K562 (cell line): ENCODE data around the gene ACSBG1. TPM values are rescaled to one million over a fixed set of nuclear protein-coding genes. Genes with fewer than 3 reads are reported as not detected.

Experiments
- CAMTA2 ChIP-seq: fragments of 250-450 bp; sonication (Bioruptor Pico); conservative IDR thresholded peaks from 2 replicates; pipeline ENCODE4 v1.5.1; 2022
- CHD4 ChIP-seq: fragments of 200-600 bp; sonication (generic); IDR thresholded peaks from 3 replicates; pipeline ENCODE4 v1.6.1; 2012; ENCODE audit warnings: low read depth, mild to moderate bottlenecking, mixed read lengths, low read length, inconsistent platforms; ENCODE audit not compliant: insufficient read depth, insufficient replicate concordance, poor library complexity, severe bottlenecking
- FOXK1 ChIP-seq: sonication (generic); formaldehyde crosslinking; IDR thresholded peaks from 2 replicates; pipeline ENCODE4 v1.8.0; 2022; ENCODE audit warnings: missing genetic modification reagents, mild to moderate bottlenecking, borderline replicate concordance
- GABPA ChIP-seq: fragments of 200-800 bp; sonication (Bioruptor generic); conservative IDR thresholded peaks from 2 replicates; pipeline ENCODE4 v1.6.1; 2016; ENCODE audit warnings: low read depth, missing genetic modification characterization, missing compliant biosample characterization
- GTF2E2 ChIP-seq: fragments of 200-800 bp; sonication (Bioruptor generic); IDR thresholded peaks from 2 replicates; pipeline ENCODE4 v1.6.1; 2016; ENCODE audit warnings: missing genetic modification characterization, missing compliant biosample characterization
- HDAC2 ChIP-seq: fragments of 450-650 bp; IDR thresholded peaks from 2 replicates; pipeline ENCODE4 v1.6.1; 2016; ENCODE audit warnings: mild to moderate bottlenecking
- NUFIP1 ChIP-seq: fragments of 450-650 bp; IDR thresholded peaks from 2 replicates; pipeline ENCODE4 v1.6.1; 2018; ENCODE audit not compliant: partially characterized antibody
- RUNX1 ChIP-seq: sonication (generic); IDR thresholded peaks from 2 replicates; pipeline ENCODE4 v1.6.1; 2016; ENCODE audit warnings: antibody characterized with exemption, low read depth
- SMARCA4 ChIP-seq: fragments of 450-650 bp; IDR thresholded peaks from 2 replicates; pipeline ENCODE4 v1.6.1; 2016
- SRF ChIP-seq, 2 experiments: fragments of 250-450, 450-650 bp in 1 of 2; sonication (Bioruptor Pico) in 1 of 2; sonication (generic) in 1 of 2; formaldehyde crosslinking; IDR thresholded peaks; 2 replicates each; pipeline versions ENCODE4 v1.5.0 to v1.5.1; 2020 to 2022; ENCODE audit warnings: mild to moderate bottlenecking in 1 of 2, missing genetic modification reagents in 1 of 2
- ZKSCAN8 ChIP-seq: fragments of 200-800 bp; sonication (Bioruptor generic); IDR thresholded peaks from 2 replicates; pipeline ENCODE4 v1.6.1; 2016; ENCODE audit warnings: missing genetic modification characterization, missing compliant biosample characterization
- polyA plus RNA-seq, 8 experiments: library from polyadenylated mRNA; depleted of rRNA in 4 of 8; stranded (reverse) in 5 of 8; unstranded in 3 of 8; fragments of >200 nt; fragmentation: Nextera tagmentation in 2 of 8; fragmentation: Illumina TruSeq in 1 of 8; extraction: Ambion mirVana in 2 of 8; extraction: Trizol in 1 of 8; gene quantifications; 2 replicates each; pipeline versions ENCODE4 v1.2.1 to v1.2.3, GENCODE V29; 2011 to 2014; ENCODE audit warnings: inconsistent platforms in 1 of 8, missing spikeins in 1 of 8
- total RNA-seq, 7 experiments: library from RNA; depleted of rRNA in 6 of 7; stranded (reverse); fragments of >200 nt in 6 of 7; fragmentation: Illumina TruSeq in 2 of 7; extraction: Trizol in 2 of 7; gene quantifications; 2 replicates each; pipeline versions ENCODE4 v1.2.1 to v1.2.3, GENCODE V29; 2011 to 2021; ENCODE audit warnings: low replicate concordance in 1 of 7
- TF ChIP-seq, protein P1 (sequence below): fragments of 200-600 bp; sonication (generic); IDR thresholded peaks from one replicate; pipeline ENCODE4 v1.6.1; 2012; ENCODE audit warnings: mild to moderate bottlenecking, low read depth, low read length, inconsistent platforms
- TF ChIP-seq, protein P2 (sequence below): fragments of 250-450 bp; sonication (Bioruptor Pico); IDR thresholded peaks from 2 replicates; pipeline ENCODE4 v1.5.0; 2020; ENCODE audit warnings: mild to moderate bottlenecking

The ACSBG1 gene
- total and polyA plus RNA-seq, 9 of the 15 experiments (the other 6 are each of a cell fraction or from before 2014, with no cell fraction given), result 0.36 to 6.4 (median 2.5) TPM

- TF ChIP-seq, protein P1, sequence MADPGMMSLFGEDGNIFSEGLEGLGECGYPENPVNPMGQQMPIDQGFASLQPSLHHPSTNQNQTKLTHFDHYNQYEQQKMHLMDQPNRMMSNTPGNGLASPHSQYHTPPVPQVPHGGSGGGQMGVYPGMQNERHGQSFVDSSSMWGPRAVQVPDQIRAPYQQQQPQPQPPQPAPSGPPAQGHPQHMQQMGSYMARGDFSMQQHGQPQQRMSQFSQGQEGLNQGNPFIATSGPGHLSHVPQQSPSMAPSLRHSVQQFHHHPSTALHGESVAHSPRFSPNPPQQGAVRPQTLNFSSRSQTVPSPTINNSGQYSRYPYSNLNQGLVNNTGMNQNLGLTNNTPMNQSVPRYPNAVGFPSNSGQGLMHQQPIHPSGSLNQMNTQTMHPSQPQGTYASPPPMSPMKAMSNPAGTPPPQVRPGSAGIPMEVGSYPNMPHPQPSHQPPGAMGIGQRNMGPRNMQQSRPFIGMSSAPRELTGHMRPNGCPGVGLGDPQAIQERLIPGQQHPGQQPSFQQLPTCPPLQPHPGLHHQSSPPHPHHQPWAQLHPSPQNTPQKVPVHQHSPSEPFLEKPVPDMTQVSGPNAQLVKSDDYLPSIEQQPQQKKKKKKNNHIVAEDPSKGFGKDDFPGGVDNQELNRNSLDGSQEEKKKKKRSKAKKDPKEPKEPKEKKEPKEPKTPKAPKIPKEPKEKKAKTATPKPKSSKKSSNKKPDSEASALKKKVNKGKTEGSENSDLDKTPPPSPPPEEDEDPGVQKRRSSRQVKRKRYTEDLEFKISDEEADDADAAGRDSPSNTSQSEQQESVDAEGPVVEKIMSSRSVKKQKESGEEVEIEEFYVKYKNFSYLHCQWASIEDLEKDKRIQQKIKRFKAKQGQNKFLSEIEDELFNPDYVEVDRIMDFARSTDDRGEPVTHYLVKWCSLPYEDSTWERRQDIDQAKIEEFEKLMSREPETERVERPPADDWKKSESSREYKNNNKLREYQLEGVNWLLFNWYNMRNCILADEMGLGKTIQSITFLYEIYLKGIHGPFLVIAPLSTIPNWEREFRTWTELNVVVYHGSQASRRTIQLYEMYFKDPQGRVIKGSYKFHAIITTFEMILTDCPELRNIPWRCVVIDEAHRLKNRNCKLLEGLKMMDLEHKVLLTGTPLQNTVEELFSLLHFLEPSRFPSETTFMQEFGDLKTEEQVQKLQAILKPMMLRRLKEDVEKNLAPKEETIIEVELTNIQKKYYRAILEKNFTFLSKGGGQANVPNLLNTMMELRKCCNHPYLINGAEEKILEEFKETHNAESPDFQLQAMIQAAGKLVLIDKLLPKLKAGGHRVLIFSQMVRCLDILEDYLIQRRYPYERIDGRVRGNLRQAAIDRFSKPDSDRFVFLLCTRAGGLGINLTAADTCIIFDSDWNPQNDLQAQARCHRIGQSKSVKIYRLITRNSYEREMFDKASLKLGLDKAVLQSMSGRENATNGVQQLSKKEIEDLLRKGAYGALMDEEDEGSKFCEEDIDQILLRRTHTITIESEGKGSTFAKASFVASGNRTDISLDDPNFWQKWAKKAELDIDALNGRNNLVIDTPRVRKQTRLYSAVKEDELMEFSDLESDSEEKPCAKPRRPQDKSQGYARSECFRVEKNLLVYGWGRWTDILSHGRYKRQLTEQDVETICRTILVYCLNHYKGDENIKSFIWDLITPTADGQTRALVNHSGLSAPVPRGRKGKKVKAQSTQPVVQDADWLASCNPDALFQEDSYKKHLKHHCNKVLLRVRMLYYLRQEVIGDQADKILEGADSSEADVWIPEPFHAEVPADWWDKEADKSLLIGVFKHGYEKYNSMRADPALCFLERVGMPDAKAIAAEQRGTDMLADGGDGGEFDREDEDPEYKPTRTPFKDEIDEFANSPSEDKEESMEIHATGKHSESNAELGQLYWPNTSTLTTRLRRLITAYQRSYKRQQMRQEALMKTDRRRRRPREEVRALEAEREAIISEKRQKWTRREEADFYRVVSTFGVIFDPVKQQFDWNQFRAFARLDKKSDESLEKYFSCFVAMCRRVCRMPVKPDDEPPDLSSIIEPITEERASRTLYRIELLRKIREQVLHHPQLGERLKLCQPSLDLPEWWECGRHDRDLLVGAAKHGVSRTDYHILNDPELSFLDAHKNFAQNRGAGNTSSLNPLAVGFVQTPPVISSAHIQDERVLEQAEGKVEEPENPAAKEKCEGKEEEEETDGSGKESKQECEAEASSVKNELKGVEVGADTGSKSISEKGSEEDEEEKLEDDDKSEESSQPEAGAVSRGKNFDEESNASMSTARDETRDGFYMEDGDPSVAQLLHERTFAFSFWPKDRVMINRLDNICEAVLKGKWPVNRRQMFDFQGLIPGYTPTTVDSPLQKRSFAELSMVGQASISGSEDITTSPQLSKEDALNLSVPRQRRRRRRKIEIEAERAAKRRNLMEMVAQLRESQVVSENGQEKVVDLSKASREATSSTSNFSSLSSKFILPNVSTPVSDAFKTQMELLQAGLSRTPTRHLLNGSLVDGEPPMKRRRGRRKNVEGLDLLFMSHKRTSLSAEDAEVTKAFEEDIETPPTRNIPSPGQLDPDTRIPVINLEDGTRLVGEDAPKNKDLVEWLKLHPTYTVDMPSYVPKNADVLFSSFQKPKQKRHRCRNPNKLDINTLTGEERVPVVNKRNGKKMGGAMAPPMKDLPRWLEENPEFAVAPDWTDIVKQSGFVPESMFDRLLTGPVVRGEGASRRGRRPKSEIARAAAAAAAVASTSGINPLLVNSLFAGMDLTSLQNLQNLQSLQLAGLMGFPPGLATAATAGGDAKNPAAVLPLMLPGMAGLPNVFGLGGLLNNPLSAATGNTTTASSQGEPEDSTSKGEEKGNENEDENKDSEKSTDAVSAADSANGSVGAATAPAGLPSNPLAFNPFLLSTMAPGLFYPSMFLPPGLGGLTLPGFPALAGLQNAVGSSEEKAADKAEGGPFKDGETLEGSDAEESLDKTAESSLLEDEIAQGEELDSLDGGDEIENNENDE, result no peak
- TF ChIP-seq ZKSCAN8 (CRISPR knock-in tag), result peak; percentile 87
- peak; percentile 57 for TF ChIP-seq CHD4
- TF ChIP-seq FOXK1 (CRISPR knock-in tag), result no peak
- TF ChIP-seq SMARCA4, result no peak
- TF ChIP-seq, protein P2, sequence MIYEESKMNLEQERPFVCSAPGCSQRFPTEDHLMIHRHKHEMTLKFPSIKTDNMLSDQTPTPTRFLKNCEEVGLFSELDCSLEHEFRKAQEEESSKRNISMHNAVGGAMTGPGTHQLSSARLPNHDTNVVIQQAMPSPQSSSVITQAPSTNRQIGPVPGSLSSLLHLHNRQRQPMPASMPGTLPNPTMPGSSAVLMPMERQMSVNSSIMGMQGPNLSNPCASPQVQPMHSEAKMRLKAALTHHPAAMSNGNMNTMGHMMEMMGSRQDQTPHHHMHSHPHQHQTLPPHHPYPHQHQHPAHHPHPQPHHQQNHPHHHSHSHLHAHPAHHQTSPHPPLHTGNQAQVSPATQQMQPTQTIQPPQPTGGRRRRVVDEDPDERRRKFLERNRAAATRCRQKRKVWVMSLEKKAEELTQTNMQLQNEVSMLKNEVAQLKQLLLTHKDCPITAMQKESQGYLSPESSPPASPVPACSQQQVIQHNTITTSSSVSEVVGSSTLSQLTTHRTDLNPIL (CRISPR knock-in tag), result no peak
- no peak for TF ChIP-seq RUNX1
- TF ChIP-seq NUFIP1, result no peak
- TF ChIP-seq GABPA (tag), result no peak
- no peak for TF ChIP-seq GTF2E2 (tag)
- 0 out of 2 replicates have a peak, but pooled peaks have one; percentile 34 for TF ChIP-seq HDAC2
- TF ChIP-seq CAMTA2 (CRISPR knock-in tag), result no peak
- TF ChIP-seq SRF (CRISPR knock-in tag; IDR thresholded peaks at IDR 0.05), result no peak
- TF ChIP-seq, all 486 proteins: peak for 10
Observed at GRCh38 chr15:78129751-78130287, 104.5 kb downstream of the ACSBG1 start (continued).
